Inflammatory macrophage treated with lipopolysaccharide for 1 hour (primary cell): Measurements from ENCODE around the gene RSBN1L.
A peak's percentile ranks its signal among the peaks of the same experiment; 100 is the strongest.

Source experiments
- DNase-seq, 2 donors: peaks; one replicate each; pipeline ENCODE4 v3.0.0-alpha.2; 2020 to 2022

RSBN1L gene

DNA sequence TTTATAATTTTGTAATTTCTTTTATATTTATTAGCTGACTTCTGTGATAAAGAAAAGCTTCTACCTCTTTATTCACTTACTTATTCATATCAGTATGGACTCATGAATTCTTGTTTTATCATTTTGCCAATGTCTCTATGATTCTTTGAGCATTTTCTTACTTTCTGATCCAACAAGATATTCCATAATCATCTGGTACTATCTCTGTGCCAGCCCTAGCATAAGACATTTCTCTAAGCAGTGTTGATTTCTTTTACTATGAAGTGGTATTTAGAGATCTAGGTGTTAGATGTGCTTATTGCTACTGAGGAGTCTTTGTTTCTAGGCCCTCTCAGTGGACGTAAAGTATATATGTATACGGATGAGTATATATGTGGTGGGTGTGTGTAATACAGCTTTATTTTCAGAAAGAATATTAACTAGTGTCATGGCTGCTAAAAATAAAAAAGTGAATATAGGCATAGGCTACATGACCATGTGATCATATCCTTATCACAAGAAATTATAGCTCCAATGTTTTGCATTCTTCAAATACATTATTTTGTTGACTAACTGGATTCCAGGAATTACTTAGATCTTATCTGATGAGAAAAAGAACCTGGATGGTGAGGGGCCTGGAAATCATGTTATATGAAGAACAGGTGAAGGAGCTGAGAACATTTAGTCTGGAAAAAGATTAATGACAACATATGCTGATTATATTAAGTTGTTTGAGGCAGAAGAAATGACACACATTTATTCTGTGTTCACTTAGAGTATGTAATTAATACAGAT, 115.4 kb downstream of the RSBN1L start:
- no peak for DNase-seq

DNA sequence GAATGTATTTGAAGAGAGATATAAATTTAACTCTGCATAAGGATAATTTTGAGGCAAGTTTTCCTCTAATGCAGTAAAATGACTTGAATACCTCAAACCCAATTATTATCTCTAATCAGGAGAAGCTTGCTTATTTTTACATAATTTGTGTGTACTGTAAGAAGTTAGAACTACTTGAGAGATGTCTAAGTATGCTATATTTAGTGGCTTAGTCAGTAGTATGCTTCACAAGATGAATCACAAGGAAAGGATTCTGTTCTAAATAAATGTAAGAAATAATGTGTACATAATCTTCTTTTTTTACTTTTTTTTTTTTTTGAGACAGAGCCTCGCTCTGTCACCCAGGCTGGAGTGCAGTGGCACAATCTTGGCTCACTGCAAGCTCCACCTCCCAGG, 116.0 kb downstream of the RSBN1L start:
- DNase-seq, result no peak

DNA sequence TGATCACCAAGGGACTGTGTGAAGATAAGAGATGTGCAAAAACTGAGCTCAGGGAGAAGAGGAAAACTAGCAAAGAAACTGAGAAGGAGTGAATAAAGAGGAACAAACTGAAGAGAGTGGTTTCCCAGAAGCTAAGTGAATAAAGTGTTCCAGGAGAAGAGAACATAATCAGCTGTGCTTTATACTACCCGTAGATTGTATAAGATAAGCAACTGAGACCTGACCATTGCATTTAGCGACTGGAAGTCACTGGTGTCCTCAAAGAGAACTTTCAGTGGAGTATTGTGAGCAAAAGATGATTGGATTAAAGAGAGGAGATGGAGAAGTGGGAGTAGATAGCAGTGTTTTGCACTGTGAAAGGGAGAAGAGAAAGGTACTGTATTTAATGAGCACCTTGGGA, 116.9 kb downstream of the RSBN1L start:
- no peak for DNase-seq

DNA sequence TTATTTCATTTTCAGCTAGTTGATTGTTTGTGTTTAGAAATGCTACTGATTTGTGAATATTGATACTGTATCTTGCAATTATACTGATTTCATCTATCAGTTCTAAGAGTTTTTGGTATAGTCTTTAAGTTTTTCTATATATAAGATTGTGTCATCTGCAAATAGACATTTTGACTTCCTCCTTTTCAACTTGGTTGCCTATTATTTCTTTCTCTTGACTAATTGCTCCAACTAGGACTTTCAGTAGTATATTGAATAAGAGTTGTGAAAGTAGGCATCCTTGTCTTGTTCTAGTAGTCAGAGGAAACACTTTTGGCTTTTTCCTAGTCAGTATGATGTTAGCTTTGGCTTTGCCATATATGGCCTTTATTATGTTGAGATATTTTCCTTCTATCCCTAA, 122.8 kb downstream of the RSBN1L start:
- DNase-seq, result peak; percentile 42 to 58

DNA sequence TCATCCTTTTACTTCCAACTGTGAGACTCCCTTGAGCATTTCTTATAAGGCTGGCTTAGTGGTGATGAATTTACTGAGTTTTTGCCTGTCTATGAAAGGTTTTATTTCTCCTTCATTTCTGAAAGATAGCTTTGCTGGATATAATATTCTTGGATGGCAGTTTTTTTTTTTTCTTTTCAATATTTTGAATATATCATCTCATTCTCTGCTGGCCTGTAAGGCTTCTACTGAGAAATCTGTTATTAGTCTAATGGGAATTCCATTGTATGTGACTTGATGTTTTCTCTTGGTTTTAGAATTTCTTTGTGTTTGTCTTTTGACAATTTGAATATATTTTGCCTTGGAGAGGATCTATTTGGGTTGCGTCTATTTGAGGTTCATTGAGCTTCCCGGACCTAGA, 124.7 kb downstream of the RSBN1L start:
- DNase-seq, result no peak

DNA sequence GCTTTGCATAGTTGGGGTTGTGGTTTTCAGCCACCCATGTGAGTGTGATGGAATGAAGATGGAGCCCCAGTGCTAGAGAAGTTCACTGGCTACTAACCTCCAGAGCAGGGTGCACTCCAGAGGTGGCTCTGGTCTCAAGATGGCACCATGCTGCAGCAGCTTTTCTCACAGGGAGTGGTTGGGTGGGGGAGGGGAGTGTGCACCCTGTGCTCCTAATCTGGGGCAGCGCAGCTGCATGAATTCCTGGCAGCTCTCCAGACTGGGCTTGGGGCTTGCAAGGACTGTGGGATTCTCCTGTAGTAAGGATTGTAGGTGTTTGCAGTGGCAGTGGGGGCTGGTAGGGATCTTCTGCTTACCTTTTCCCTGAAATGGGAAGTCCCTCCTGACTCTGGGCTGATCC, 126.0 kb downstream of the RSBN1L start:
- DNase-seq, result no peak

DNA sequence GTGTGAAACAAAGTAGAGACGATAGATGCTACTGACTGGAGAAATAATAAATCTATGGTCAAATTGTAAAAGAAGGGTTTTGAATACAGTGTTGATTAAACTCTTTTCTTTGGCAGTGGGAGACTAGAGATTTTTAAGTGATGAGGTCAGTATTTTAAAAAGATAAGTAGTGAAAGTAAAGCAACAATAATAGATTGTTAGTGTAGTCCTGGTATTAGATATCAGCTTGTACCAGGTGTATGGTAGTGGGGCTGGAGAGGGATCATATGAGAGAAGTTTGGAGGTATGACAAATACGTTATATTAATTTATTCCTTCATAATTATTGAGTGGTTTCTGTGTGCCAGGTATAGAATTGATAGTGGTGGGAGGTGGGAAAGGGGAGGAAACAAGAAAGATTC, 127.5 kb downstream of the RSBN1L start:
- DNase-seq, result no peak

DNA sequence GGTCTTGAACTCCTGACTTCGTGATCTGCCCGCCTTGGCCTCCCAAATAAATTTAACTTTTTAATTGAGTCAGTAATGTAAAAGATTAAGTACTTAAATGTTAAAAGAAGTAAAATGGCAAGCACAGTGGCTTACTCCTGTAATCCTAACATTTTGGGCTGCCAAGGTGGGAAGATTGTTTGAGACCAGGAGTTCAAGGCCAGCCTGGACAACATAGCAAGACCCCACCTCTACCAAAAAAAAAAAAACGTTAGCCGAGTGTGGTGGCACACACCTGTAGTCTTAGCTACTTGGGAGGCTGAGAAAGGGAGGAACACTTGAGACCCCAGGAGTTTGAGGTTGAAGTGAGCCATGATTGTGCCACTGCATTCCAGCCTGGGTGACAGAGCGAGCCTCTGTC, 128.4 kb downstream of the RSBN1L start:
- DNase-seq, result no peak

DNA sequence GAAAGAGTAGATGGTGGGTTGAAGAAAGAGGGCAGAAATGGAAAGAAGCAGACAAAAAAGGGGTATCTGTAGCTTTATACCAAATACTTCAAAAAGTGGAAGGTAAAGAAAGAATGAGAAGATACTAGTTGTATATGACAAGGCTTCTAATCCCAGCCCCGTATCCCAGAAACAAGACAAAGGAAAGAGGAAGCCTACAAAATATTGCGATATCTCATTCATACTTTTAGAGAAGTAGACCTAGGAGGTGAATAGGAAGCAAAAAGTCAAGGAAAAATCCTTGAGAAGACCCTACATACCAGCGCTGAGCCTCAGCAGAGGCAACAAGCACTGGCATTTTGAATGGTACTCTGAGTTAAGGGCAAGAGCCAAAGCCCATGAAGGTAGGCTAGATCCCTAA, 128.9 kb downstream of the RSBN1L start:
- peak; percentile 24 to 50 for DNase-seq

DNA sequence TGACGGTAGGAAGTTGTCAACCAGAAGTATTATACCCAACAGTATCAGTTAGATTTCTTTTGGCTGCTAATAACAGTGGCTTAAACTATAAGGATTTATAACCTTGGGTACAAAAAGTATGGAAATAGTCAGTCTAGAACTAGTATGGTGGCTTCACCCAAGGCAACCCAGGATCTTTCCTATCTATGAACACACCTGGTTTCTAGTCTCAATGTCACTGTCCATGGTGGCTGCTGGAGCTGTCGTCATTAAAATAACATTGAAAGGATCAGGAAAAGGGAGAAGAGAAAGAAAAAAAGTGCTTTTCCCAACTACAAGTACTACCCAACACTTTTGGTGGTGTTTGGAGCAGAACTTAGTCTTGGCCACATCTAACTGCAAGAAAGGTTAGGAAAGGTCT, 130.0 kb downstream of the RSBN1L start:
- no peak for DNase-seq

DNA sequence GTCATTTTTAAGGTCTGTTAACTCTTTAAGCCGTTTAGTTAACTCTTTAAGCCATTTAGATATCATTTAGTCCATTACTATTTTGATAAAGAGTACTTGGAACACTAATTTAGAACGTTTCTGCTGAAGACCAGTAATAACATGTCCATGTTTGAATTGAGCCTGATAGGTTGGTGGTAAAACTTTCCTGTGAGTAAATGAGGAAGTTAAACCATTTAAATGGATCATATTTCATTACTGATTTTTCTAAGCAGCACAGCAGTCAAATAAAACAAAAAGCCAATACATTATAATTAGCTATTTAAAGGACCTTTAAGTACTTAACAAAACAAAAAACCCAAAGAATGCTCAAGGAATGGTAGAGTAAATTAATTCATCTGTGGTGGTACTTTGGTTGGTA, 131.7 kb downstream of the RSBN1L start:
- no peak for DNase-seq

DNA sequence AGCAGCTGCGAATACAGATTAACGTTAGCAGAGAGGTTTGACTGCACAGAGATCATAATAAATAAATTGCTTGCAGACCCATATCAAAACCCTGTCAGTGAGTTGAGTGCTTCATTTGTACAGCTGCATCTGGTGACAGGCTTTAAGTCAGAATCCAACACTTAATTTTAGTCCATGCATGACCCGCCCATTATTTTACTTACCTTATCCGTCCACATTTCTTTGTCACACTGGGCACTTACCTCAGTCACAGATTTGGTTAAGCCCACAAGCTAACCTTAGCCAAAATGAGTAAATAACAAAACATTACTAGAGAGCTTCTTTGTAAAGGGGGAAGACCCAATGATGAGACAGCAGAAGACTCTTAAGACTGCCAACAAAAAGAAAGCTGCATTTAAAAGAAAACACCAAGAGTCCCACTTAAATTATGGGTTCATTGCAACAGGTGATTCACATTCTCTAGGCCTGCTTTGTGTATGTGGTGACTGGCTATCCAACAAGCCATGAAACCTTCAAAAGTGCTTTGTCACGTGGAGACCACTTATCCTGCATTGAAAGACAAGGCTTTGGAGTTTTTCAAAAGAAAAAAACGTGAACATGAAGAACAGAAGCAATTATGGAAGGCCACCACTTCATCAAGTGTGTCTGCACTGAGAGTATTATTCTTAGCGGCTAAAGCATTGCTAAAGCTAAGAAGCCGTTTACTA, 134.5 kb downstream of the RSBN1L start:
- DNase-seq, result no peak

DNA sequence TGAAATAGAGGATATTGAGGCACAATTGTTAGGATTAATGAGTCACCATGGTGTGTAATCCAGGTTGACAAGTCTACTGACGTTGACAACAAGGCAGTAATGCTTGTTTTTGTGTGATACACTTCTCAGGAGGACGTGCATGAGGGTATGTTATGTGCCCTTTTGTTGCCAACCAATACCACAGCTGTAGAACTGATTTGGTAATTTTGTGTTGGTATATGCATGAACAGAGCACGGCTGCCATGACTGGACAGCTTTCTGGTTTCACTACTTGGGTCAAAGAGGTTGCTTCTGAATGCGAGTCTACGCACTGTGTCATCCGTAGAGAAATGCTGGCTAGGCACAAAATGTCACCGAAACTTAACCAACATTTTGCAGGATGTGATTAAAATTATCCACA, 135.2 kb downstream of the RSBN1L start:
- DNase-seq, result no peak

DNA sequence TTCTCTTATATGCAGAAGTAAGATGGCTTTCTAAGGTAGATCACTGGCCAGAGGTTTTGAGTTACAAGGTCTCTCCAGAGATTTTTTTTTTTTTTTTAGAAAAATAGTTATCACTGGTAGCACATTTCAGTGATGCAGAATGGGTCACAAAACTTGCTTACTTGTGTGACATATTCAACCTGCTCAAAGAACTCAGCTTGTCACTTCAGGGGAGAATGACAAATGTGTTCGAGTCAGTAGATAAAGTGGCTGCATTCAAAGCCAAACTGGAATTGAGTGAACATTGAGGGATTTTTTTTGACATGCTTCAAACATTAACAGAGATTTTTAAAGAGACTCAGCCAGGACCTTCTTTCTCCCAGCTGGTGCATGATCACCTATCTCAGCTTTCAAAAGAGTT, 135.7 kb downstream of the RSBN1L start:
- DNase-seq, result no peak
